ENCODE results near the gene SFXN2. TPM values are rescaled to one million over a fixed set of nuclear protein-coding genes. Genes with fewer than 3 reads are reported as not detected.
A peak's percentile ranks its signal among the peaks of the same experiment; 100 is the strongest.

The SFXN2 gene
- total RNA-seq, 5 donors from 2014 or later (not counting 1 experiment from before 2014, with no cell fraction given): 9.2 to 32.6 (median 22.6) TPM

DNA sequence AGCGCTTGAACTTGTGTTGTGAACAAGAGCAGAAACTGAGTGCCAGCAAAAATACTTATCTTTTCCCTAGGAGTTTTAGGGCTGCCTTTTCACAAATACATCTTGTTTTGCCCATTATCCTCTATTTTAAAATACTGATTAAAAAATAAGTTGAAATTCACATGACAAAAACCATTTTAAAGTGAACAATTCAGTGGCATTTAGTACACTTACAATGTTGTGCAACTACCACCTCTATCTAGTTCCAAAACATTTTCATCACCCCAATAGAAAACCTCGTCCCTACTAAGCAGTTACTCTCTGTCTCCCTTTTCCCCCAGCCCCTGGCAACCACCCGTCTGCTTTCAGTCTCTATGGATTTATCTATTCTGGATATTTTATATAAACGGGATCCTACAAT, 30.7 kb downstream of the SFXN2 start:
- no peak overlapping the region for H3K27ac ChIP-seq (ENCODE audit: low read length)
- H3K36me3 ChIP-seq (ENCODE audit: control insufficient read depth in 2 of 2, extremely low read depth in 1 of 2, insufficient read depth in 1 of 2, low read length in 1 of 2): no peaks in the 10 kb centered on the region
- H3K27me3 ChIP-seq (replicated peaks in 1 of 2; ENCODE audit: control insufficient read depth in 2 of 2, extremely low read depth in 1 of 2, insufficient read depth in 2 of 2, low read length in 1 of 2): no peaks in the 10 kb centered on the region
- H3K9me3 ChIP-seq: no peaks in the 10 kb centered on the region
- peaks cover 12% of the 10 kb centered on the region for H3K36me3 Mint-ChIP-seq
- ATAC-seq (replicated peaks in 1 of 4) (no peak), DNase-seq (no peak)
- CTCF ChIA-PET: interaction anchor here (0.6 kb wide), 2 partner anchors 21 to 31 kb away, joined by 3 to 4 read pairs; no protein-coding TSS in a partner anchor
- H3K4me1 ChIP-seq (ENCODE audit: control insufficient read depth in 1 of 2, extremely low read depth in 1 of 2, insufficient read depth in 2 of 2, low read length in 2 of 2): peaks cover 19 to 22% of the 10 kb centered on the region in 2 experiments
- peaks cover 0 to 6% (median 0%) of the 10 kb centered on the region in 3 donors for H3K9me3 Mint-ChIP-seq
- H3K4me3 ChIP-seq (ENCODE audit: control insufficient read depth in 1 of 2, extremely low read depth in 1 of 2, low read length in 1 of 2): peak overlapping the region in 1 of 2 donors; percentile 85
- H3K27me3 Mint-ChIP-seq: no peaks in the 10 kb centered on the region
- POLR2A ChIA-PET: interaction anchor here in 1 of 2 donors (0.5 kb wide), 1 partner anchor 28 kb away, joined by 3 read pairs; no protein-coding TSS in a partner anchor
- H3K4me1 Mint-ChIP-seq: peaks cover 49 to 56% (median 55%) of the 10 kb centered on the region in 3 donors
- H3K27ac Mint-ChIP-seq: peak overlapping the region; percentile 27 to 72
- no CpG with 5 or more reads among the region's 4 CpGs for WGBS (ENCODE audit: insufficient coverage)
- H3K4me3 Mint-ChIP-seq: peak overlapping the region; percentile 87 to 98 (median 95)

DNA sequence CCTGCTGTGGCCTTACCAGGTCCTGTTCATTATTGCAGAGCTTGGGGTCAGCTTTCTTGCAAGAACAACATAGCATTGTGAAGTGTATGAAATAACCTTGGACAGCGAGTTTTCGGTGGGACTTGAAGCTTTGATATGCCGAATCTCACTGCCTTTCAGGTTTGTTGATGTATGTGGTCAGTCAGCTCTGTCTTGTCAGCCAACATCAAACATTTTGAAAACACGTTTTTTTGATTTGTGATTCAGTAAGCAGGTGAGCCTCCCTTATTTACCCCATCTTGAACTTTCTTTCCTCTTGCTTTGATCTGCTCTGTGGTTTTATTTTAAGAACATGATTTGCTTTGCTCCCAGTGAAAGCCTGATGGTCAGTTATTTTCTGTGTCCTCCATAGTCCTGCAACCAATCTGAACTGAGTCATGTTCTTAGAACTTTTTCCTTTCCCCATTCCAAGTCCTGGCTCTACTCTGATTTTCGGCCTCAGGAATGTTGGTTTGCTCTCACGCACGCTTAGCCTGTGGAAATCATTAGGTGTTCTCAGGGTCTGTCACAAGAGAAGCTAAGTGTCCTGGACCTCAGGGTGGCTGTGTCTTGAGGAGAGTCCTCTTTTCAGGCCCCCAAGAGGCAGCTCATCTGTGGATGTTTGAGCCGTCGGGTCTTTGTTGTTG, 38.0 kb downstream of the SFXN2 start:
- Mint-ChIP-seq H3K36me3 (peaks cover 16% of the 10 kb centered on the region), H3K27ac (peak overlapping the region; percentile 18 to 64), H3K9me3 (no peaks in the 10 kb centered on the region), H3K4me1 (peaks cover 48 to 57% (median 57%) of the 10 kb centered on the region in 3 donors), H3K4me3 (peak overlapping the region in 1 of 3 donors; percentile 31), H3K27me3 (no peaks in the 10 kb centered on the region)
- H3K27me3 ChIP-seq (replicated peaks in 1 of 2; ENCODE audit: control insufficient read depth in 2 of 2, extremely low read depth in 1 of 2, insufficient read depth in 2 of 2, low read length in 1 of 2): no peaks in the 10 kb centered on the region
- DNase-seq (no peak), ATAC-seq (replicated peaks in 1 of 4) (peak in 3 of 4 experiments; percentile 43 to 50 (median 47))
- peaks cover 0 to 4% of the 10 kb centered on the region in 2 donors for H3K36me3 ChIP-seq (ENCODE audit: control insufficient read depth in 2 of 2, extremely low read depth in 1 of 2, insufficient read depth in 1 of 2, low read length in 1 of 2)
- WGBS (ENCODE audit: insufficient coverage): 85% methylated on average over 4 of the region's 9 CpGs
- H3K9me3 ChIP-seq: no peaks in the 10 kb centered on the region
- no peak overlapping the region for H3K27ac ChIP-seq (ENCODE audit: low read length)
- peaks cover 7 to 22% of the 10 kb centered on the region in 2 experiments for H3K4me1 ChIP-seq (ENCODE audit: control insufficient read depth in 1 of 2, extremely low read depth in 1 of 2, insufficient read depth in 2 of 2, low read length in 2 of 2)
- CTCF ChIA-PET: interaction anchor here (0.6 to 1.4 kb wide), 4 partner anchors 9 to 1096 kb away, joined by 3 to 6 read pairs (median 4); partner anchors contain the start of gene WBP1L (in 1 of the 2)
- no peak overlapping the region for H3K4me3 ChIP-seq (ENCODE audit: control insufficient read depth in 1 of 2, extremely low read depth in 1 of 2, low read length in 1 of 2)
- POLR2A ChIA-PET: interaction anchor here (0.6 to 1.0 kb wide), 3 partner anchors 9 to 332 kb away, joined by 3 to 17 read pairs (median 3); partner anchors contain the start of genes FBXL15 (in 1 of the 2) and WBP1L (in 1 of the 2)

DNA sequence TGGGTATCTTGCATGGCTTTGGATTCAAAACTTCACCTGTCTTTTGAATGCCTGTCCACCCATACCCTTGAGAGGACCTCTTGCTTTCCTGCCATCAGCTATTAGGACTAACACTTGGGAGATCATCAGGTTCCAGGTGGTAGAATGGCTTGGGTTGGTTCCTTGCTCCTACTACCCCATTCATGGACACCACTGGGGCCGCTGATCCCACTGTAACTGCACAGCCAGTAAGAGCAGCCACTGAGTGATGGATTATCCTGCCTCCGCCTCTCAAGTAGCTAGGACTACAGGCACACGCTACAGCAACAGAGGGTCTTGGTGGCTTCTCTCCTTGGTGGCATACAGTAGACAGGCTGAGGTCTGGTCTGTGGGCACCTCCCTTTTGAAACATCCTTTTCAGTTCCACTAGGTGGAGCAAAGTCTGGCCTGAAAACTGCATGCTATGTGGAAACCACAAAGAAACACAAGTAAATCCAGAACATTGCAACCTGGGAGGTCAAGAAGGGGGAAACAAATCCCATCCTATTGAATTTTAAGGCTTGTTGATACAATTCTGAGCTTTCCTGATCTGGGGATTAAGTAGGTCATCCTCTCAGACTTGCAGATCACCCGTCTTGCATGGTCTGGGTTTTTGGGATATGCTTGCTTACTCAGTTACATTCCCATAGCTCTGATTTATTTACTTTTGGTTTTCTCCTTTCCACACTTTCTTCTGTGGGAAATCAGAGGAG, 38.7 kb downstream of the SFXN2 start:
- Mint-ChIP-seq H3K36me3 (peaks cover 16% of the 10 kb centered on the region), H3K27me3 (no peaks in the 10 kb centered on the region), H3K4me3 (peak overlapping the region in 1 of 3 donors; percentile 31), H3K9me3 (no peaks in the 10 kb centered on the region), H3K4me1 (peaks cover 50 to 60% (median 56%) of the 10 kb centered on the region in 3 donors), H3K27ac (peak overlapping the region; percentile 30 to 72)
- peak in 5 of 35 experiments; percentile 4 to 53 (median 15) for DNase-seq
- Histone ChIP-seq H3K36me3 (ENCODE audit: control insufficient read depth in 2 of 2, extremely low read depth in 1 of 2, insufficient read depth in 1 of 2, low read length in 1 of 2) (peaks cover 0 to 4% of the 10 kb centered on the region in 2 donors), H3K4me1 (ENCODE audit: control insufficient read depth in 1 of 2, extremely low read depth in 1 of 2, insufficient read depth in 2 of 2, low read length in 2 of 2) (peaks cover 7 to 22% of the 10 kb centered on the region in 2 experiments), H3K4me3 (ENCODE audit: control insufficient read depth in 1 of 2, extremely low read depth in 1 of 2, low read length in 1 of 2) (no peak overlapping the region), H3K27ac (ENCODE audit: low read length) (no peak overlapping the region), H3K27me3 (replicated peaks in 1 of 2; ENCODE audit: control insufficient read depth in 2 of 2, extremely low read depth in 1 of 2, insufficient read depth in 2 of 2, low read length in 1 of 2) (no peaks in the 10 kb centered on the region), H3K9me3 (no peaks in the 10 kb centered on the region)
- ChIA-PET CTCF (interaction anchor here (0.6 to 1.4 kb wide), 5 partner anchors 10 to 171 kb away, joined by 3 to 7 read pairs (median 6); partner anchors contain the start of gene WBP1L (in 1 of the 2)), POLR2A (interaction anchor here (0.6 to 1.0 kb wide), 3 partner anchors 9 to 333 kb away, joined by 3 read pairs; partner anchors contain the start of genes FBXL15 (in 1 of the 2) and WBP1L (in 1 of the 2))
- peak; percentile 55 to 75 (median 72) for ATAC-seq (replicated peaks in 1 of 4)
- WGBS (ENCODE audit: insufficient coverage): 60% methylated on average over 1 of the region's 4 CpGs

DNA sequence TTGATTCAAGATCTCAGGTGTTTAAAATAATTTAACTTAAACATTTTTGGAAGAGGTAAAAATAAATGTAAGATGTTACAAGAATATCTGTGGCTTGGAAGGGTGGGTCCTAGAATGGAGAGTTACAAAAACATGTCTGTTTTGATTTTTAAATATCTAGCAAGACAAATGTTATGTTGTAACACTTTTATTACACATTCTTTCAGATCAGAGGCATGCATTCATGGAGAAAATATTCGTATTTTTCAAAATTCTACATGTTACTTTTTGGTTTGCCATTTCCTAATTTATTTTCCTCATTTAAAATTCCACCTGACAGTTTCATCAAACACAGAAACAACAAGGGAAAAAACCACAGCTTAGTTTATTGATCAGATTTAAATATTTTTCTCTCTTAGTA, 39.3 kb downstream of the SFXN2 start:
- ATAC-seq (replicated peaks in 1 of 4) (no peak), DNase-seq (no peak)
- H3K27ac ChIP-seq (ENCODE audit: low read length): no peak overlapping the region
- Mint-ChIP-seq H3K27ac (peak overlapping the region; percentile 30 to 72), H3K4me1 (peaks cover 50 to 60% (median 56%) of the 10 kb centered on the region in 3 donors), H3K27me3 (no peaks in the 10 kb centered on the region), H3K9me3 (no peaks in the 10 kb centered on the region), H3K36me3 (peaks cover 15% of the 10 kb centered on the region), H3K4me3 (peak overlapping the region in 1 of 3 donors; percentile 31)
- no CpG with 5 or more reads among the region's 1 CpG for WGBS (ENCODE audit: insufficient coverage)
- POLR2A ChIA-PET: interaction anchor here in 1 of 2 donors (0.6 kb wide), 2 partner anchors 12 to 22 kb away, joined by 3 to 7 read pairs; no protein-coding TSS in a partner anchor
- H3K27me3 ChIP-seq (replicated peaks in 1 of 2; ENCODE audit: control insufficient read depth in 2 of 2, extremely low read depth in 1 of 2, insufficient read depth in 2 of 2, low read length in 1 of 2): no peaks in the 10 kb centered on the region
- no peaks in the 10 kb centered on the region for H3K9me3 ChIP-seq
- peaks cover 0 to 4% of the 10 kb centered on the region in 2 donors for H3K36me3 ChIP-seq (ENCODE audit: control insufficient read depth in 2 of 2, extremely low read depth in 1 of 2, insufficient read depth in 1 of 2, low read length in 1 of 2)
- CTCF ChIA-PET: interaction anchor here (0.6 to 1.4 kb wide), 4 partner anchors 10 to 172 kb away, joined by 3 to 7 read pairs (median 4); partner anchors contain the start of gene WBP1L (in 1 of the 2)
- no peak overlapping the region for H3K4me3 ChIP-seq (ENCODE audit: control insufficient read depth in 1 of 2, extremely low read depth in 1 of 2, low read length in 1 of 2)
- peaks cover 7 to 25% of the 10 kb centered on the region in 2 experiments for H3K4me1 ChIP-seq (ENCODE audit: control insufficient read depth in 1 of 2, extremely low read depth in 1 of 2, insufficient read depth in 2 of 2, low read length in 2 of 2)

DNA sequence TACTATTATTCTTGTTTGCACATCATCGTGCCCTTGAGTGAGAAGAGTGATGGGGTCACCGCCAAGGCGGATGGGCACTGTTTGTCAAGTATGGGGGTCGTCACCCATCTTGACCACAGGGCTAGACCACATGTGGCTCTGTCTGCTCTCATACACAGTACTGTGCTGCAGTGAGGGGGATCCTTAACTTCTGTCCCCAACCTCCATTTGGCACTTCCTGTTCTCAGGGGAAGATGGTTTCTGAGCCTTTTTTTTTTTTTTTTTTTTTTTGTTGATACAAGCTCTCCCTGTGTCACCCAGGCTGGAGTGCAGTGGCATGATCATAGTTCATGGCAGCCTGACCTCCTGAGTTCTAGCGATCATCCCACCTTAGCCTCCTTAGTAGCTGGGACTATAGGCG, 42.9 kb downstream of the SFXN2 start:
- Histone ChIP-seq H3K27ac (ENCODE audit: low read length) (no peak overlapping the region), H3K4me1 (ENCODE audit: control insufficient read depth in 1 of 2, extremely low read depth in 1 of 2, insufficient read depth in 2 of 2, low read length in 2 of 2) (peaks cover 4 to 21% of the 10 kb centered on the region in 2 experiments), H3K36me3 (ENCODE audit: control insufficient read depth in 2 of 2, extremely low read depth in 1 of 2, insufficient read depth in 1 of 2, low read length in 1 of 2) (peaks cover 0 to 4% of the 10 kb centered on the region in 2 donors), H3K4me3 (ENCODE audit: control insufficient read depth in 1 of 2, extremely low read depth in 1 of 2, low read length in 1 of 2) (no peak overlapping the region), H3K27me3 (replicated peaks in 1 of 2; ENCODE audit: control insufficient read depth in 2 of 2, extremely low read depth in 1 of 2, insufficient read depth in 2 of 2, low read length in 1 of 2) (no peaks in the 10 kb centered on the region), H3K9me3 (no peaks in the 10 kb centered on the region)
- DNase-seq: no peak
- no peaks in the 10 kb centered on the region for H3K9me3 Mint-ChIP-seq
- POLR2A ChIA-PET: interaction anchor here (0.5 to 0.6 kb wide), 3 partner anchors 12 to 756 kb away, joined by 3 to 9 read pairs (median 3); no protein-coding TSS in a partner anchor
- WGBS (ENCODE audit: insufficient coverage): no CpG with 5 or more reads among the region's 6 CpGs
- ATAC-seq (replicated peaks in 1 of 4): no peak
- CTCF ChIA-PET: interaction anchor here (0.6 to 0.7 kb wide), 3 partner anchors 29 to 112 kb away, joined by 4 to 6 read pairs (median 5); partner anchors contain the start of gene AS3MT (in 1 of the 2)
- H3K27me3 Mint-ChIP-seq: no peaks in the 10 kb centered on the region
- H3K4me3 Mint-ChIP-seq: no peak overlapping the region
- no peak overlapping the region for H3K27ac Mint-ChIP-seq
- peaks cover 23% of the 10 kb centered on the region for H3K36me3 Mint-ChIP-seq
- peaks cover 50 to 56% (median 55%) of the 10 kb centered on the region in 3 donors for H3K4me1 Mint-ChIP-seq

Data from T-cell (primary cell).